Gastrocnemius medialis (tissue), 4 donors: ENCODE data around the gene NISCH. TPM values are rescaled to one million over a fixed set of nuclear protein-coding genes. Genes with fewer than 3 reads are reported as not detected.

Experiments
- ATAC-seq, 2 donors: fragments of 150-250 bp; one replicate each; pipeline ENCODE4 v1.9.1; 2016
- DNase-seq, 2 donors: peaks; one replicate each; pipeline ENCODE4 v3.0.0-alpha.2; 2019
- H3K27ac ChIP-seq, 4 donors: fragments of 200-600 bp; sonication (generic); 1 replicate in 1 of 4; 2 replicates in 3 of 4; pipeline ENCODE4 v1.5.1; 2016 to 2018; ENCODE audit warnings: mild to moderate bottlenecking in 2 of 4, moderate library complexity in 1 of 4
- H3K27me3 ChIP-seq, 3 donors: fragments of 200-600 bp; sonication (generic) in 2 of 3; 1 replicate in 1 of 3; 2 replicates in 2 of 3; pipeline versions ENCODE4 v1.5.1 to v1.6.0; 2016 to 2019; ENCODE audit warnings: mild to moderate bottlenecking in 1 of 3, moderate library complexity in 1 of 3
- H3K36me3 ChIP-seq, 2 donors: fragments of 200-600 bp; sonication (generic) in 1 of 2; one replicate each; pipeline ENCODE4 v1.5.1; 2017 to 2018
- H3K4me1 ChIP-seq, 2 donors: fragments of 200-600 bp; sonication (generic) in 1 of 2; one replicate each; pipeline ENCODE4 v1.5.1; 2016 to 2017; ENCODE audit warnings: mild to moderate bottlenecking in 2 of 2
- H3K4me3 ChIP-seq, 4 donors: fragments of 200-600 bp; sonication (generic) in 3 of 4; 1 replicate in 1 of 4; 2 replicates in 3 of 4; pipeline ENCODE4 v1.5.1; 2016 to 2019; ENCODE audit warnings: mild to moderate bottlenecking in 2 of 4
- H3K9me3 ChIP-seq, 3 donors: fragments of 200-600 bp; sonication (generic) in 2 of 3; 1 replicate in 1 of 3; 2 replicates in 2 of 3; pipeline ENCODE4 v1.5.1; 2016 to 2019
- POLR2A ChIP-seq, 2 donors: fragments of 450-650 bp; IDR thresholded peaks; one replicate each; pipeline ENCODE4 v1.6.1; 2017; ENCODE audit warnings: antibody characterized with exemption in 2 of 2, mild to moderate bottlenecking in 2 of 2, moderate library complexity in 2 of 2
- in situ Hi-C, 4 donors: fragments of 200-750 bp; cut with MboI; loops; one replicate each; pipeline versions ENCODE4 v1.15.0 to v1.8.0; 2017; ENCODE audit warnings: low sequenced_read_pairs in 4 of 4
- intact Hi-C: fragments of 100-400 bp; cut with DNase I; formaldehyde crosslinking; loops from one replicate; pipeline ENCODE4 v1.15.1; 2023; ENCODE audit warnings: low total_unique reads
- total RNA-seq, 4 donors: library from RNA; depleted of rRNA; stranded (reverse); fragments of >200 nt; gene quantifications; one replicate each; pipeline versions ENCODE4 v1.1.0 to v1.2.3, GENCODE V29; 2016
- TF ChIP-seq, protein P1 (sequence below), 5 experiments: fragments of 450-650 bp in 3 of 5; fragments of 200-600 bp in 2 of 5; sonication (generic) in 2 of 5; IDR thresholded peaks in 4 of 5; conservative IDR thresholded peaks in 1 of 5; 1 replicate in 4 of 5; 2 replicates in 1 of 5; pipeline ENCODE4 v1.5.1; 2016 to 2019; ENCODE audit warnings: antibody characterized with exemption in 5 of 5, mild to moderate bottlenecking in 3 of 5, moderate library complexity in 3 of 5

Gene NISCH
- total RNA-seq, 4 donors from 2014 or later, result 19.2 to 38.3 (median 25.0) TPM

DNA sequence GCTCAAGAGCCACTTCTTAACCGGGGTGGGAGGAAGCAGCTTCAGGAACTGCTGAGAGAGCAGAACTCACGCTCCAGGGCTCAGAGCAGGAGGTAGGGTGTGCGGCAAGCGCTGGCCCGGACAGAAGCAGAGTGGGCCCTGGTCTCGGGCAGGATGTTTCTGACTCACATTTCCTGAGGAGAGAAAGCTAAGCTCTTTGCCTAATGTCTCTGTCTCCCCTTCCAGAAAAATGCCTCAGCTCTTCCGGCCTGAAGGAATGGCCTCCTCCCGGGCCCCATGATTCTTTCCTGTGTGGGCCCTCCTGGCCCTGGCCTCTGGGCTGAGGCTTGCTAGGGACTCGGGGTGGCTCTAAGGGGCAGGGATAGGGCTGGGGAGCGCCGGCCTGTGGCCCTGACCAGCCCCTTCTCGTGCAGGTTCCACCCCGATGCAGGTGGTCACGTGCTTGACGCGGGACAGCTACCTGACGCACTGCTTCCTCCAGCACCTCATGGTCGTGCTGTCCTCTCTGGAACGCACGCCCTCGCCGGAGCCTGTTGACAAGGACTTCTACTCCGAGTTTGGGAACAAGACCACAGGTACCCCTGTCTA is 35.6 kb downstream of the NISCH start:
- no peak for TF ChIP-seq POLR2A (IDR thresholded peaks at IDR 0.05)
- TF ChIP-seq, protein P1, sequence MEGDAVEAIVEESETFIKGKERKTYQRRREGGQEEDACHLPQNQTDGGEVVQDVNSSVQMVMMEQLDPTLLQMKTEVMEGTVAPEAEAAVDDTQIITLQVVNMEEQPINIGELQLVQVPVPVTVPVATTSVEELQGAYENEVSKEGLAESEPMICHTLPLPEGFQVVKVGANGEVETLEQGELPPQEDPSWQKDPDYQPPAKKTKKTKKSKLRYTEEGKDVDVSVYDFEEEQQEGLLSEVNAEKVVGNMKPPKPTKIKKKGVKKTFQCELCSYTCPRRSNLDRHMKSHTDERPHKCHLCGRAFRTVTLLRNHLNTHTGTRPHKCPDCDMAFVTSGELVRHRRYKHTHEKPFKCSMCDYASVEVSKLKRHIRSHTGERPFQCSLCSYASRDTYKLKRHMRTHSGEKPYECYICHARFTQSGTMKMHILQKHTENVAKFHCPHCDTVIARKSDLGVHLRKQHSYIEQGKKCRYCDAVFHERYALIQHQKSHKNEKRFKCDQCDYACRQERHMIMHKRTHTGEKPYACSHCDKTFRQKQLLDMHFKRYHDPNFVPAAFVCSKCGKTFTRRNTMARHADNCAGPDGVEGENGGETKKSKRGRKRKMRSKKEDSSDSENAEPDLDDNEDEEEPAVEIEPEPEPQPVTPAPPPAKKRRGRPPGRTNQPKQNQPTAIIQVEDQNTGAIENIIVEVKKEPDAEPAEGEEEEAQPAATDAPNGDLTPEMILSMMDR (IDR thresholded peaks at IDR 0.05 in 4 of 5, conservative IDR thresholded peaks at IDR 0.05 in 1 of 5), result no peak
- intact Hi-C loops, result no loop called here
- ATAC-seq (no peak), DNase-seq (no peak)
- H3K36me3 ChIP-seq, result peaks cover 0 to 69% of the 10 kb centered on the region in 2 donors
- H3K27ac ChIP-seq, result peak overlapping the region; percentile 34 to 70 (median 56)
- H3K27me3 ChIP-seq, result no peaks in the 10 kb centered on the region
- H3K4me1 ChIP-seq, result peaks cover 37 to 42% of the 10 kb centered on the region in 2 donors
- no peaks in the 10 kb centered on the region for H3K9me3 ChIP-seq
- no peak overlapping the region for H3K4me3 ChIP-seq
- in situ Hi-C loops, result no loop called here

DNA sequence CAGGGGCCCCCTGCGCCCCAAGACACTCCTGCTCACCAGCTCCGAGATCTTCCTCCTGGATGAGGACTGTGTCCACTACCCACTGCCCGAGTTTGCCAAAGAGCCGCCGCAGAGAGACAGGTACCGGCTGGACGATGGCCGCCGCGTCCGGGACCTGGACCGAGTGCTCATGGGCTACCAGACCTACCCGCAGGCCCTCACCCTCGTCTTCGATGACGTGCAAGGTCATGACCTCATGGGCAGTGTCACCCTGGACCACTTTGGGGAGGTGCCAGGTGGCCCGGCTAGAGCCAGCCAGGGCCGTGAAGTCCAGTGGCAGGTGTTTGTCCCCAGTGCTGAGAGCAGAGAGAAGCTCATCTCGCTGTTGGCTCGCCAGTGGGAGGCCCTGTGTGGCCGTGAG is 36.7 kb downstream of the NISCH start:
- Histone ChIP-seq H3K9me3 (no peaks in the 10 kb centered on the region), H3K4me3 (no peak overlapping the region), H3K36me3 (peaks cover 0 to 60% of the 10 kb centered on the region in 2 donors), H3K4me1 (peaks cover 37 to 42% of the 10 kb centered on the region in 2 donors), H3K27me3 (no peaks in the 10 kb centered on the region), H3K27ac (peak overlapping the region in 1 of 4 donors; percentile 7)
- no peak for ATAC-seq
- in situ Hi-C loops, result no loop called here
- TF ChIP-seq POLR2A (IDR thresholded peaks at IDR 0.05), result no peak
- TF ChIP-seq, protein P1 (IDR thresholded peaks at IDR 0.05 in 4 of 5, conservative IDR thresholded peaks at IDR 0.05 in 1 of 5), result no peak
- DNase-seq, result no peak
- intact Hi-C loops, result loop anchor here (2.0 kb wide), 1 partner anchor 45 kb away; the partner anchor contains the start of gene UQCC5

DNA sequence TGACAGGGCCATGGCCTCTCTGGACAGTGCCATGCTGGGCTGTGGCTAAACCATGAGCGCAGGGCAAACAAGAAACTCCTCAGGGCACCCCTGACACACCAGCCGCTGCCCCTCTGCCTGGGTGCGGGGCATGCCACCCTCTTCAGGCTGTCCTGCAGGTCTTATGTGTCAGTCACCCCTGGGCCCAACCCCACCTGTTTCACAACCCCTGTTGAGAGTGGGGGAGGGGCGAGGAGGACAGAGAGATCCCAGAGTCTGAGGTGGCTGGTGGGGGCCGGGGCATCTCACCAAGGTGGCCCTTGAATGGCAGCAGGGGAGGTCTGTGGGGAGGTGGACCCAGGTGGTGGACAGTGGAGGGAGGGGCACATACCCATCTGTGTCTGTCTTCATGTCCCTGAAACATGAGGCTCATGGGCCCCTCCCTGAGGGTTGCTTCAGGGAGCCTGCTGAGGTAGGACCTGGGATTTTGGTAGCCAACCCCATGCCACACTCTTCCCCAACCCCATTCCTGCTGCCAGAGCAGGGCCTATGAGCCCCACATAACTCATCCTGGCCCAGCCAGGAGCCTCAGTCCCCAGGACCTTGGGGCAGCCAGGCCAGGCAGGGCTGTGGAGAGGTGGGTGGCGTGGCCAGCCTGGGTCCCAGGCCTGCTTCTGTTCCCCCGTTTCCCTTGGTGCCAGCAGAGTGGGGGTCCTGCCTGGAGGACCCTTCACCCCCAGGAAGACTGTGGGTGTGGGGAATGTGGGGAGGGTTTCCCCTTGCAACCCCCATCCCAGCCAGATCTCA is 38.0 kb downstream of the NISCH start:
- DNase-seq (peak in 1 of 2 donors; percentile 82), ATAC-seq (peak in 1 of 2 donors; percentile 64)
- Histone ChIP-seq H3K27ac (peak overlapping the region; percentile 26 to 61 (median 32)), H3K27me3 (no peaks in the 10 kb centered on the region), H3K4me3 (no peak overlapping the region), H3K36me3 (peaks cover 0 to 47% of the 10 kb centered on the region in 2 donors), H3K4me1 (peaks cover 37 to 42% of the 10 kb centered on the region in 2 donors), H3K9me3 (no peaks in the 10 kb centered on the region)
- intact Hi-C loops, result loop anchor here (2.0 kb wide), 1 partner anchor 43 kb away; the partner anchor contains the start of gene UQCC5
- in situ Hi-C loops, result no loop called here
- TF ChIP-seq POLR2A (IDR thresholded peaks at IDR 0.05), result no peak
- TF ChIP-seq, protein P1 (IDR thresholded peaks at IDR 0.05 in 4 of 5, conservative IDR thresholded peaks at IDR 0.05 in 1 of 5), result no peak

DNA sequence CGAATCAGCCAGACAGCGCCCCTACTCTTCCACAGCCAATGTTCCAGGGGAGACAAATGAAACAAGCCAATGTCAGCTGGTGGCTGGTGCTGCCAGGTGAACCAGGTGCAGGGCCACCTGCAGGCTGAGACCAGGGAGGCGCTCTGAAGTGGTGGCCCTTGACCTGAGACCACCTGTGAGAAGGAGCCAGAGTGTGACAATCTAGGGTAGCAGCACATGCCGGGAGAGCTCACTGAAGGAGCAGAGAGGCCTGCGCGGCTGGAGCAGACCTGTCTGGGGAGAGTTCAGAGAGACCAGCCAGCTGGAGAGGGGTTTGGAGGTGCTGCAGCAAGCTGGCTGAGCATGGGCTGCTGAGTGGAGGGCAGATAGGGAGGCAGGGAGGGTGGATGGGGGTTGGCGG is 39.0 kb downstream of the NISCH start:
- Histone ChIP-seq H3K27ac (peak overlapping the region; percentile 50 to 64 (median 60)), H3K4me1 (peaks cover 32 to 37% of the 10 kb centered on the region in 2 donors), H3K4me3 (peak overlapping the region in 1 of 4 donors; percentile 43), H3K9me3 (no peaks in the 10 kb centered on the region), H3K27me3 (no peaks in the 10 kb centered on the region), H3K36me3 (peaks cover 0 to 36% of the 10 kb centered on the region in 2 donors)
- ATAC-seq (no peak), DNase-seq (no peak)
- in situ Hi-C loops (no loop called here), intact Hi-C loops (no loop called here)
- TF ChIP-seq, protein P1 (IDR thresholded peaks at IDR 0.05 in 4 of 5, conservative IDR thresholded peaks at IDR 0.05 in 1 of 5), result no peak
- no peak for TF ChIP-seq POLR2A (IDR thresholded peaks at IDR 0.05)
